Measurements from ENCODE around the gene PLPPR3.

The PLPPR3 gene

GRCh38 chr19:810077-810855 is 11.5 kb downstream of the PLPPR3 start:
- in situ Hi-C loops (cut with MboI; ENCODE audit: low sequenced_read_pairs): no loop called here

- in situ Hi-C loops (cut with MboI; ENCODE audit: low sequenced_read_pairs): no loop called here
Measured at GRCh38 chr19:808423-808775, 13.4 kb downstream of the PLPPR3 start.

- in situ Hi-C loops (cut with MboI; ENCODE audit: low sequenced_read_pairs): no loop called here
Measured at GRCh38 chr19:807627-808422, 13.9 kb downstream of the PLPPR3 start.

- in situ Hi-C loops (cut with MboI; ENCODE audit: low sequenced_read_pairs): no loop called here
Measured at GRCh38 chr19:806815-807421, 14.8 kb downstream of the PLPPR3 start.

- in situ Hi-C loops (cut with MboI; ENCODE audit: low sequenced_read_pairs): no loop called here
Measured at GRCh38 chr19:805600-806550, 15.9 kb downstream of the PLPPR3 start.

GRCh38 chr19:805166-805551 is 16.6 kb downstream of the PLPPR3 start:
- in situ Hi-C loops (cut with MboI; ENCODE audit: low sequenced_read_pairs): no loop called here

- in situ Hi-C loops (cut with MboI; ENCODE audit: low sequenced_read_pairs): no loop called here
Measured at GRCh38 chr19:804419-805165, 17.2 kb downstream of the PLPPR3 start.

GRCh38 chr19:803686-804418 is 17.9 kb downstream of the PLPPR3 start:
- in situ Hi-C loops (cut with MboI; ENCODE audit: low sequenced_read_pairs): no loop called here

- in situ Hi-C loops (cut with MboI; ENCODE audit: low sequenced_read_pairs): no loop called here
Measured at GRCh38 chr19:803099-803561, 18.6 kb downstream of the PLPPR3 start.

- in situ Hi-C loops (cut with MboI; ENCODE audit: low sequenced_read_pairs): no loop called here
Measured at GRCh38 chr19:802498-803098, 19.2 kb downstream of the PLPPR3 start.

GRCh38 chr19:801861-802497 is 19.8 kb downstream of the PLPPR3 start:
- in situ Hi-C loops (cut with MboI; ENCODE audit: low sequenced_read_pairs): no loop called here

- in situ Hi-C loops (cut with MboI; ENCODE audit: low sequenced_read_pairs): no loop called here
Measured at GRCh38 chr19:801030-801860, 20.5 kb downstream of the PLPPR3 start.

- in situ Hi-C loops (cut with MboI; ENCODE audit: low sequenced_read_pairs): no loop called here
Measured at GRCh38 chr19:800360-801029, 21.3 kb downstream of the PLPPR3 start.

GRCh38 chr19:799076-799881 is 22.5 kb downstream of the PLPPR3 start:
- in situ Hi-C loops (cut with MboI; ENCODE audit: low sequenced_read_pairs): no loop called here

GRCh38 chr19:798415-799075 is 23.2 kb downstream of the PLPPR3 start:
- in situ Hi-C loops (cut with MboI; ENCODE audit: low sequenced_read_pairs): no loop called here

All from HL-60/S4 (cell line).